Parathyroid adenoma (tissue), 2 donors: ENCODE results near the gene FH.

Experiments used
- H2AFZ ChIP-seq: fragments of 300-600 bp; sonication (generic); one replicate; pipeline ENCODE4 v1.7.0; 2017; ENCODE audit warnings: antibody characterized with exemption, mild to moderate bottlenecking
- H3K27ac ChIP-seq: fragments of 300-600 bp; sonication (generic); one replicate; pipeline ENCODE4 v1.7.0; 2017
- H3K27me3 ChIP-seq: fragments of 300-600 bp; sonication (generic); one replicate; pipeline ENCODE4 v1.7.0; 2017; ENCODE audit warnings: low read length; ENCODE audit not compliant: control insufficient read depth, insufficient read depth
- H3K36me3 ChIP-seq: fragments of 300-600 bp; sonication (generic); one replicate; pipeline ENCODE4 v1.7.0; 2017; ENCODE audit warnings: low read length; ENCODE audit not compliant: control insufficient read depth, insufficient read depth
- H3K4me1 ChIP-seq: fragments of 300-600 bp; sonication (generic); one replicate; pipeline ENCODE4 v1.7.0; 2017; ENCODE audit warnings: control low read depth
- H3K4me2 ChIP-seq: fragments of 300-600 bp; sonication (generic); one replicate; pipeline ENCODE4 v1.7.0; 2017; ENCODE audit warnings: low read length
- H3K4me3 ChIP-seq: fragments of 300-600 bp; sonication (generic); one replicate; pipeline ENCODE4 v1.7.0; 2017; ENCODE audit warnings: low read depth, low read length
- H3K79me2 ChIP-seq: fragments of 300-600 bp; sonication (generic); one replicate; pipeline ENCODE4 v1.7.0; 2017; ENCODE audit warnings: control low read depth
- H3K9ac ChIP-seq: fragments of 300-600 bp; sonication (generic); one replicate; pipeline ENCODE4 v1.7.0; 2017; ENCODE audit warnings: mild to moderate bottlenecking
- H3K9me3 ChIP-seq: fragments of 300-600 bp; sonication (generic); one replicate; pipeline ENCODE4 v1.7.0; 2017; ENCODE audit warnings: low read length; ENCODE audit not compliant: control insufficient read depth
- TF ChIP-seq, protein P1 (sequence below): fragments of 300-600 bp; sonication (generic); IDR thresholded peaks from one replicate; pipeline ENCODE4 v1.7.0; 2017; ENCODE audit warnings: antibody characterized with exemption, mild to moderate bottlenecking
- donor health status: primary hyperparathyroidism.

FH gene

DNA sequence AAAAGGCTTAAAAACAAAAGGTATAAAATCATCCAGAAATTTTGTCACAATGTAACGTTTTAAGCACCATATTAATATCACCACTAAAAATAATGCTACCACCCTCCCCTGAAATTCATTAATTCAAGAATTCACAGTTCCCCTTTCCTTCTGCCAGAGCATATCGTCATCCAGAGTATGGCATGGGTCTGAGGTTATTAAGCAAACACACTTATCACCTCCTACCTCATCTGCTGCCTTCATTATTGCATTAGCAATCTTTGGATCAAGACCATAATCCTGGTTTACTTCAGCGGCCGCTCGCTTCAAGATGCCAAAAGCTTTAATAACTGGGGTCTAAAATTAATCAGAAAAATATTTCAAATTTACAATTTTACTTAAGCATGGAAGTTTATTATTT is 6.2 kb downstream of the FH start:
- H3K9ac ChIP-seq, result no peak overlapping the region
- no peak overlapping the region for H3K4me2 ChIP-seq
- H3K4me3 ChIP-seq, result no peak overlapping the region
- no peaks in the 10 kb centered on the region for H3K79me2 ChIP-seq
- H2AFZ ChIP-seq, result no peak overlapping the region
- H3K4me1 ChIP-seq, result no peaks in the 10 kb centered on the region
- H3K9me3 ChIP-seq, result no peaks in the 10 kb centered on the region
- H3K36me3 ChIP-seq, result no peaks in the 10 kb centered on the region
- TF ChIP-seq, protein P1, sequence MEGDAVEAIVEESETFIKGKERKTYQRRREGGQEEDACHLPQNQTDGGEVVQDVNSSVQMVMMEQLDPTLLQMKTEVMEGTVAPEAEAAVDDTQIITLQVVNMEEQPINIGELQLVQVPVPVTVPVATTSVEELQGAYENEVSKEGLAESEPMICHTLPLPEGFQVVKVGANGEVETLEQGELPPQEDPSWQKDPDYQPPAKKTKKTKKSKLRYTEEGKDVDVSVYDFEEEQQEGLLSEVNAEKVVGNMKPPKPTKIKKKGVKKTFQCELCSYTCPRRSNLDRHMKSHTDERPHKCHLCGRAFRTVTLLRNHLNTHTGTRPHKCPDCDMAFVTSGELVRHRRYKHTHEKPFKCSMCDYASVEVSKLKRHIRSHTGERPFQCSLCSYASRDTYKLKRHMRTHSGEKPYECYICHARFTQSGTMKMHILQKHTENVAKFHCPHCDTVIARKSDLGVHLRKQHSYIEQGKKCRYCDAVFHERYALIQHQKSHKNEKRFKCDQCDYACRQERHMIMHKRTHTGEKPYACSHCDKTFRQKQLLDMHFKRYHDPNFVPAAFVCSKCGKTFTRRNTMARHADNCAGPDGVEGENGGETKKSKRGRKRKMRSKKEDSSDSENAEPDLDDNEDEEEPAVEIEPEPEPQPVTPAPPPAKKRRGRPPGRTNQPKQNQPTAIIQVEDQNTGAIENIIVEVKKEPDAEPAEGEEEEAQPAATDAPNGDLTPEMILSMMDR, result no peak
- H3K27ac ChIP-seq, result no peak overlapping the region
- H3K27me3 ChIP-seq, result no peaks in the 10 kb centered on the region

DNA sequence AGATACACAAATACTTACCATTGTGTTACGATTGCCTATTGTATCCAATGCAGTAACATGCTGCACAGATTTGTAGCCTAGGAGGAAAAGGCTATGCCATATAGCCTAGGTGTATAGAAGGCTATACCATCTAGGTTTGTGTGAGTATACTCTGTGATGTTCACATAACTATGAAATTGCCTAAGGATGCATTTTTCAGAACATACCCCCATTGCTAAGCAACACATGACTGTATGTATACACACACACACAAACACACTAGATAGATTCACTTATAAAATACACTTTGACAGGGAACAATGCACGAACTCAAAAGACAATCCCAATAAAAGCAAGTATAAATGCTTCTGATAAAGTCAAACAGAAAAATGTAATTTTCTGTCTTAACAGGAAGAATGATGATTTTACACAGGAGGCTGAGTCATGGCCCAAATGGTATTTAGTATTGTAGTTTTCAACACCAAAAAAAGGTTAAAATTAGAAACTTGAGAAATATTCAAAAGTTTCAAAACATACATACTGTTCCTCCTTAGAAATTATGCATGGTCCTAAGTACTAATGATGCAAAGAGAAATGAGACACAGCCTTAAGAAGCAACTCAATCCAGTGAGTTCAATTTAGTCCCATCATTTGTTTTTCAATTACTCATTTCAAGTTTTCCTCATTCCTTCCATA is 12.2 kb downstream of the FH start:
- Histone ChIP-seq H3K4me2 (no peak overlapping the region), H3K27me3 (no peaks in the 10 kb centered on the region), H3K4me3 (no peak overlapping the region), H3K79me2 (no peaks in the 10 kb centered on the region), H3K36me3 (no peaks in the 10 kb centered on the region), H3K27ac (no peak overlapping the region), H3K9ac (no peak overlapping the region), H3K4me1 (no peaks in the 10 kb centered on the region), H3K9me3 (no peaks in the 10 kb centered on the region), H2AFZ (no peak overlapping the region)
- TF ChIP-seq, protein P1, result no peak

DNA sequence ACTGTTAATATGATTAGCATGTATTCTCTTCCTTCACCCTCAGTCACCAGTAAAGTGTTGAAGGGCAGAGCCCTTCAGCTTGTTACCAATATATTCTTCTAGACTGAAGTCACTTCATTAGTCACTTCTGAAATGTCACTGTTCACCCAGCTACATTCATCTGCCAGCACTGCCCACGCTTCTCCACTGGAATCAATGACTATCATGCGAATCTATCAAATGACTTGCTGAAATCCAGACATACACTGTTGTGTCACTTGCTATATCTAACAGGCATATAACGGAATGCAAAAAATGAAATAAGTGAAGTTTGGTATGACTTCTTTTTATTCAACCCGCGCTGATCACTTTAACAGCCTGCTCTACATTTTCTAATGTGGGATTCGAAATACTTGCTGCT is 16.1 kb downstream of the FH start:
- Histone ChIP-seq H3K79me2 (no peaks in the 10 kb centered on the region), H3K27ac (no peak overlapping the region), H3K4me1 (no peaks in the 10 kb centered on the region), H2AFZ (no peak overlapping the region), H3K4me2 (no peak overlapping the region), H3K36me3 (no peaks in the 10 kb centered on the region), H3K9ac (no peak overlapping the region), H3K27me3 (no peaks in the 10 kb centered on the region), H3K9me3 (no peaks in the 10 kb centered on the region), H3K4me3 (no peak overlapping the region)
- TF ChIP-seq, protein P1, result no peak

DNA sequence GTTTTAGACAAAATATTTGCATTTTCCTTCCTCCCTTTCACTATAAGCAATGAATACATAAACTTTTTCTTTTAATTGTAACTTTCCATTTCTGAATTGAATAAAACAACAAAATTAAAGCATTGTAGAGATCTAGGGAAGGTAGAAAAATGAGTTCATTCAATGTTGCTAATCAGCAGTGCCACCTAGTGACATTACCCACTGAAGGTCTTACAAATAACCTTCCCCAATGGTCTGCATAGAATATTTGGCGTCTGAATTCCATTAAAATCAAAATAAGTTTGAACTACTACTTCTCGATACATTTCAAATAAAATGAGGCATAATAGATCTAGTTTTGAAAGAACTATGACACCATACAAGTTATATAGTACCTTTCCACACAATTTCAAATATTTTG is 19.6 kb downstream of the FH start:
- Histone ChIP-seq H2AFZ (no peak overlapping the region), H3K36me3 (no peaks in the 10 kb centered on the region)

More for the DNA sequence above, 19.6 kb downstream of the FH start:
- no peak overlapping the region for H3K9ac ChIP-seq
- no peaks in the 10 kb centered on the region for H3K79me2 ChIP-seq
- no peak overlapping the region for H3K27ac ChIP-seq
- no peak overlapping the region for H3K4me3 ChIP-seq
- H3K4me1 ChIP-seq, result no peaks in the 10 kb centered on the region
- TF ChIP-seq, protein P1, result peak; percentile 9
- no peaks in the 10 kb centered on the region for H3K9me3 ChIP-seq
- H3K4me2 ChIP-seq, result no peak overlapping the region
- no peaks in the 10 kb centered on the region for H3K27me3 ChIP-seq
